Kidney epithelial cell (primary cell): Measurements from ENCODE around the gene CSNK2A3. TPM values are rescaled to one million over a fixed set of nuclear protein-coding genes. Genes with fewer than 3 reads are reported as not detected.

Experiments
- DNase-seq: peaks from one replicate; pipeline ENCODE4 v3.0.0-alpha.2; 2010; ENCODE audit warnings: low read depth
- H3K27me3 ChIP-seq: 2 replicates; pipeline ENCODE4 v1.6.0; 2011; ENCODE audit warnings: low read length; ENCODE audit not compliant: control insufficient read depth, insufficient read depth
- H3K36me3 ChIP-seq: 2 replicates; pipeline ENCODE4 v1.5.1; 2011; ENCODE audit warnings: low read length; ENCODE audit not compliant: control insufficient read depth, insufficient read depth
- H3K4me3 ChIP-seq: 2 replicates; pipeline ENCODE4 v1.5.1; 2011; ENCODE audit warnings: low read depth, mild to moderate bottlenecking, control low read depth, low read length
- CTCF ChIP-seq: IDR thresholded peaks from 2 replicates; pipeline ENCODE4 v1.5.1; 2011; ENCODE audit warnings: mild to moderate bottlenecking, moderate library complexity, low read length, control low read depth, inconsistent platforms; ENCODE audit not compliant: insufficient read depth, poor library complexity, severe bottlenecking
- total RNA-seq: library from RNA; depleted of rRNA; stranded (reverse); fragments of >200 nt; gene quantifications from 2 replicates; pipeline ENCODE4 v1.2.3, GENCODE V29; 2015

Gene CSNK2A3
- total RNA-seq, 1 donor from 2014 or later: 3.4 TPM

GRCh38 chr11:11396301-11397035 is 43.4 kb upstream of the CSNK2A3 start:
- Histone ChIP-seq H3K27me3 (no peaks in the 10 kb centered on the region), H3K4me3 (no peak overlapping the region), H3K36me3 (no peaks in the 10 kb centered on the region)
- TF ChIP-seq CTCF: no peak
- DNase-seq: peak; percentile 64

- TF ChIP-seq CTCF: no peak
- no peaks in the 10 kb centered on the region for H3K27me3 ChIP-seq
- DNase-seq: no peak
- H3K4me3 ChIP-seq: no peak overlapping the region
- H3K36me3 ChIP-seq: no peaks in the 10 kb centered on the region
Measured at GRCh38 chr11:11395126-11395525, 42.1 kb upstream of the CSNK2A3 start.

- DNase-seq: no peak
- Histone ChIP-seq H3K27me3 (no peaks in the 10 kb centered on the region), H3K36me3 (no peaks in the 10 kb centered on the region), H3K4me3 (no peak overlapping the region)
- TF ChIP-seq CTCF: no peak
Measured at GRCh38 chr11:11394241-11394640, 41.2 kb upstream of the CSNK2A3 start.

- no peak for TF ChIP-seq CTCF
- H3K36me3 ChIP-seq: no peaks in the 10 kb centered on the region
- H3K27me3 ChIP-seq: no peaks in the 10 kb centered on the region
- H3K4me3 ChIP-seq: no peak overlapping the region
- peak; percentile 82 for DNase-seq
Measured at GRCh38 chr11:11391796-11392463, 38.9 kb upstream of the CSNK2A3 start.

GRCh38 chr11:11391169-11391568 is 38.1 kb upstream of the CSNK2A3 start:
- Histone ChIP-seq H3K4me3 (no peak overlapping the region), H3K36me3 (no peaks in the 10 kb centered on the region), H3K27me3 (no peaks in the 10 kb centered on the region)
- no peak for TF ChIP-seq CTCF
- no peak for DNase-seq
